ENCODE results near the gene SQOR.
"Not testable (repeated sequence)": the region's sequence is repeated elsewhere in the genome, so short reads cannot be mapped to it uniquely, and the experiment has no call there.

Gene SQOR

DNA sequence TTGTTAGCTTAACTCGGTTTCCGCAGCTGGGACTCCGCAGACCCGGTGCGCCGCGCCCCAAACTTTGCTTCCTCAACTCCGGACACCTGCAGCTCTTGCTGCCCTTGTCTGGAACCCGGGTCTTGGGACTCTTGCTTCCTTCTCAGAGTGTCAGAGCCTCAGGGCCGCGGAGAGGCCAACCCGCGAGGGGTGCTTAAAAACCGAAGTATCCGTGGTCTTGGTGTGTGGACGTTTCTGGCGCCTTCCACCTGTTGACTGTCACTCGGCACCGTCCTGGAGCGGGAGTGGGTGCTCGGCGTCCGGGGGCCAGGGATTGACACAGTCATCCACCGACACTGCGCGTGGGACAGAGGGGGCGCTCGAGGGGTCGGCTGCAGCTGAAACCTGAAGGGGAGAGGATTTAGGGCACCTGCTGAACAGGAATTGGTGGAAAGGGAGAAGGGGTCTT is 386 bp downstream of the SQOR start:
- peak; percentile 60 to 61 for DNase-seq

DNA sequence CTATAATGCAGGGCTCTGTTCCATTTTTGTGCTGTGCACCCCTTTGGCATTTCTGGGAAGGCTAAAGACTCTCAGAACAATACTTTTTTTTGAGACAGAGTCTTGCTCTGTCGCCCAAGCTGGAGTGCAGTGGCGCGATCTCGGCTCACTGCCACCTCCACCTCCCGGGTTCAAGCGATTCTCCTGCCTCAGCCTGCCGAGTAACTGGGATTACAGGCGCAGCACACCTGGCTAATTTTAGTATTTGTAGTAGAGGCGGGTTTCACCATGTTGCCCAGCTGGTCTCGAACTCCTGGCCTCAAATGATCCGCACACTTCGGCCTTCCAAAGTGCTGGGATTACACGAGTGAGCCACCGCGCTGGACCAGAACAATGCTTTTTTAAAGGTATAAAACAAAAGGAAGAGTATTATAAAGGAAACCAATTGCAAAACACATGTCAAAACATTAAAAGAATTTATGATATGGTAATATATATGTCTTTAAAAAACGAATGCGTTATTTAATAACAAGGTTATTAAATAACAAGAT is 999 bp downstream of the SQOR start:
- DNase-seq: no peak

DNA sequence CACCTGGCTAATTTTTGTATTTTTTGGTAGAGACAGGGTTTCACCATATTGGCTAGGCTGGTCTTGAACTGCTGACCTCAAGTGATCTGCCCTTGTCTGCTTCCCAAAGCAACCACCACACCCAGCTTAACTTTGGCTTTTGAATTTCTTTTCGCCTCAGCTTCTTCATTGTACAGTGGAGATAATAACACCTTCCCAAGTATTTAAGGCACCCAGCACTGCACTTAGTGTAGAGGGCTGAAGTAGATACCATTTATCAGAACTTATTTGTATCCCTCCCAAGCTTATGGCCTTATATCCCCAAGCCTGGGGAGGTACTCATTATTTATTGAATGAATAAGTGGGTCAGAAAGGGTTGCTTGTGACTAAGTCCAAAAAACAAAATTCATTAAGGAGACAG is 2.3 kb downstream of the SQOR start:
- DNase-seq: no peak

DNA sequence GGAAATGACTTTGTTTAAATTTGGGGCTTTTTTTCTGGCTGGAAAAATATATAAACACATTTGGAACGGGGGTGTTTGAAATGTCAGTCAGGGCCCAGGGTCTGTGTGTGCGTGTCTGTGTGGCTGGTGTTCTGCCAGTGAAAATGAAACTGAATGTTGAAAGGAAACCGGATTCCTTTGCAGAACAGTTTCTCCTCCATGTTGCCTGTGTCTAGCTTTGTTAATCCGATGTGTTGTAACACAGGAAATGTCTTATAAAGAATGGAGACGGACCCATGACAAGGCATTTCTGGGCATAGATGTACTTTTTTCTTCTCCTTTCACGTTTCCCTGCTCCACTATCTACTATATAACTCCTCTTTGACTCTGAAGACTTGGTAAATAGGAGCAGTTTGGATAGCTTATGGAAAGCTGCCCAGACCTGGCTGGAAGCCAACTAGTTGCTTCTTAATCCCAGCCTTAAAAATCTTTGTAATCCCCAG is 2.8 kb downstream of the SQOR start:
- DNase-seq: peak; percentile 31 to 59

DNA sequence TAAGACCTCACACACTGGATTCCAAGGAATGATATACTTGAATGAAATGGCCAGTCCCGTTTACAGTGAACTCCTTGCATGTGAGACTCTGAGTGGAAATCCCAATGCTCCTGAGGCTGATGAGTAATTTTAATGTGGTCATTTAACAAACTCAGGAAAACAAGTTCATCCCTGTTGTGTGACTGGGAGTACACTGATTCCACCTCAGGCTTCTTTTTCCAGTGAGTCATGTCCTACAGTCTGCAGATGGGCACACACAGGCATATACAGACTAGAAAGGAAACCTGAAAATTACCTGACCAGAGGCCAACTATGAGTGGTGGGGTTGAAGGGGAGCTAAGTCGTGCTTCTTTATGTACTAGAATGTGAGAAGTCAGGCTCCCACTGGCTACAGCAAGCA is 5.8 kb downstream of the SQOR start:
- no peak for DNase-seq

DNA sequence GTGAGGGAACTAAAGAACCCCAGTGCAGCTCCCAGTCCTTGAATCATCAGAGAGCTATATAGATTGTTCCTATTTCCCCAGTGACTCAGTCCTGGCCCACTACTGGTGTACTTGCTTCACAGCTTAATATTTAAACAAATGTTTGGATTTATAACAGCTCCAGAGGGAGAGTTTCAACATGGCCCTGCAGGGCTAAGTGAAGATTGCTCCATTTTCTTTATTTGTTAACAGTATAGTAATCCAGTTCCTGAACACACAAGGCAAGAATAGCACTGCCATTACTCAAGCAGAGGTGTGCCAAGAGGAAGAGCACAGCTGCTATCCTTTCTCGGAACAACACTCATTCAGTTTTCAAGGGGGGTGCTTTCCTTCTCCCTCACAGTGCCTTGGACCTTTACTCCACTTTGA is 6.5 kb downstream of the SQOR start:
- no peak for DNase-seq

DNA sequence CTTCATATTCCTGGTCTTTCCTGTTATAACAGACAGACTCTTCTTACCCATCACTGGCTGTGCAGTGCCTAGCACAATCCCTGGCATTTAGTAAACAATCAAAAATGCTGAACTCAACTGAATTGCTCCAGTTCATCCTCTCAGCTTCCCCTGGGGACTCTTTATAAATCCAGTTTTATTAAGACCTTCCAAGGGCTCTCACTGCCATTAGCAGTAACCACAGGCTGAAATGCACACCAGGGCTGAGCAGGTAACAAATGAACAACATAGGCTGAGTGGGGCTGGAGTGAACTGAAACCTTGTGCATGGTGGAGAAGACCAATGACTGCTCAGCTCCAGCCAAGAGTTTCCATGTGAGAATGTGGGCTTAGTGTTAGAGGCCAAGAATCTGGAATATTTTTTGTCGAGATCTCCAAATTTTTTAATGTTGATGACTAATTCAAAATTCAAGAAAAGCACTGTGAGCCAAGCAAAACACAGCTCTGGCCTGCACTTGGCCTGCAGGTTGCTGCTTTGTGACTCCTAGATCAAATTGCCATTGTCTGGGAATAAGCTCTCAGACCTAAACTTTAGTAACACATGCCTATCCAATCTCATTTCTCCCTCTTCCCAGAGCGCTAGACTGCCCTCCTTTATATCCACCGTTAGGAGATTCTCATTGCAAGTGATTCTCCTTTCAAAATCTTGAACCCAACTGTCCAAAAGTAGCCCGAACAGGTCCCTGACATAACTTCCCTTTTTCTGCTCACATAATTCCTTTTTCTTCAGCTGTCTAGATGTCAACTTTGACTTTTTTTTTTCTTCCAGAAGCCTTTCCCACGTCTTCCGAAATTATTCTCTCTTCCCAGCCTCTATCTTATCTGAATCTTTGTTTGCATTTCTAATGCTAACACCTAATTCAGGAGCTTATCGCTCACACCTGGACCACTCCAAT is 7.4 kb downstream of the SQOR start:
- DNase-seq: no peak

DNA sequence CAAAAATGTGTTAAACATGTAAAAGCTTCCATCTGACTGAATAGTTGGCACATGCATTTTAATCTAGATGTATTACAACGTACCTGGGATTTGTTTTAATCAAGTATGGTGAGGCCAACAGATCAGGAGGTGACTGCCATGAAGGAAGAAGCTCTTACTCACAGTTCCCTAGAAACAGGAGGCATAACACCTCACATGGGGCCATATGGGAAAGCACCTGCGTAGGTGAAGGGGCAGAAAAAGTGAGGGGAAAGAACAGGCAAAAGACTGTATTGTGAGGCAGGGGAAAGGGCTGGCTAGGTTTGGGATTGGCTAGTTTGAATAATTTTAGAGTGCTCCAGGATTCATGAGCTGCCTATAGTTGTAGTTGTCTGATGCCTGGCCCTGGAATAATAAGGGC is 9.6 kb downstream of the SQOR start:
- DNase-seq: no peak

DNA sequence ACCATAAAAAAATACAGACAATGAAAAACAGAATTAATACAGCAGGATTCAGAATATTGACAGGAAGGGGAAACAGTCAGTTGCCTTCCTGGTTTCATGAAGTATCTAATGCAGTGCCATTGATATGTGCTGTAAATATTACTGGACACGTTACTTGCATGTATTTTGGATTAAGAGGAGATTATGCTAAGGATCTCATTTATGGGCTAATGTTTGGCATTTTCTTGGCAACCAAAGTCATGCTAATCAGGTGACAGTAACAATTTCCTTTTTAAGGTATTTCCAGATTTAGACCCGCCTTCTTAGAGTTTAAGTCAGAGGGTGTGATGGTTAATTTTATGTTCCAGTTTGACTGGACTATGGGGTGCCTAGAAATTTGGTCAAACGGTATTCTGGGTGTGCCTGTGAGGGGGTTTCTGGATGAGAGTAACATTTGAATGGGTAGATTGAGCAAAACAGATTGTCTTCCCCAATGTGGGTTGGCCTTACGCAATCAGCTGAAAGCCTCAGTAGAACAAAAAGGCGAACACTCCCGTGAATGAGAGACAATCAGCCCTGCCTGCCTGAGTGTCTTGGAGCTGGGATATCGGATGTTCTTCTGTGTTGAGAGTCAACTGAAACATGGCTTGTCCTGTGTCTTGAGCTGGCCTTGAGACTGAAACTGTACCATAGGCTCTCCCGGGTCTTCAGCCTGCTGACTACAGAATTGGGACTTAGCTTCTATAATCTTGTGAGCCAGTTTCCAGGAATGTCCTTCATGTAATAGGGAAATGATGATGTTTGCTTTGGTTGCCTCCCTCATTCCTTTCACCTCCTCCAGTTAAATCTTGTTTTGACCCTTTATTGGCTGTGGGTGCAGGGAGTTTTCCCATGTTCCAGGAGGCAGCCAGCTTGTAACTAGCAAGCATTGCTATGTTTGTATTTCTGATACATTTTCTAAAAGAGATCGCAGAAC is 10.5 kb downstream of the SQOR start:
- DNase-seq: no peak

DNA sequence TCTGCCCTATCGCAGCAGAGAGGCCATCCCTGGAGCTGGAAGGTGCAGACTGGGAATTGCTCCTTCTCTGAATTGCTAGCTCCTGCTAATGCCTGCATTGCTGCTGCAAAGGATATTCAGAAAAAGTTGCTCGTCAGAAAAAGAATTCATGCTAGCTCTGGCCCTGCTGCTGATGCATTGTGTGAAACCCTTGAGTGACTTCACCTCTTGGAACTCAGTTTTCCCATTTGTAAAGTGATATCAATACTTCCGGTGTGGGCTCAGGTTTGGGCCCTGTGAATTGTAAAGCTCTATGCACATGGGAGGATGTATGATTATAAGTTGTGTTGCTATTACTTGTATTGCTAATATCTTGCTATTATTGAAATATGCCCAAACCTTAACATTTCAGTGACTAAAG is 11.4 kb downstream of the SQOR start:
- no peak for DNase-seq

DNA sequence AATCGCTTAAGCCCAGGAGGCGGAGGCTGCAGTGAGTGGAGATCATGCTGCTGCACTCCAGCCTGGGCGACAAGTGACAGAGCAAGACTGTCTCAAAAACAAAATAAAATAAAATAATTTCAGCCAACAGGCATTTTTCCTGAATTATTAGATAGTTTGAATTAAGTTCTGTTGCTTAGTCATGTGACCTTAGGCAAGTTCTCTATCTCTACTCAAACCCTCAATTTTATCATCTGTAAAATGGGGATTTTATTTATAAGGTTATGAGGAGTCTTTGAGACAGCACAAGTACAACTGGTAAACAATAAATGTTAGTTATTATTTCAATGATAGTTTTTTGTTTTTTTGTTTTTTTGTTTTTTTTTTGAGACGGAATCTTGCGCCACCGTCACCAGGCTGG is 13.0 kb downstream of the SQOR start:
- no peak for DNase-seq

DNA sequence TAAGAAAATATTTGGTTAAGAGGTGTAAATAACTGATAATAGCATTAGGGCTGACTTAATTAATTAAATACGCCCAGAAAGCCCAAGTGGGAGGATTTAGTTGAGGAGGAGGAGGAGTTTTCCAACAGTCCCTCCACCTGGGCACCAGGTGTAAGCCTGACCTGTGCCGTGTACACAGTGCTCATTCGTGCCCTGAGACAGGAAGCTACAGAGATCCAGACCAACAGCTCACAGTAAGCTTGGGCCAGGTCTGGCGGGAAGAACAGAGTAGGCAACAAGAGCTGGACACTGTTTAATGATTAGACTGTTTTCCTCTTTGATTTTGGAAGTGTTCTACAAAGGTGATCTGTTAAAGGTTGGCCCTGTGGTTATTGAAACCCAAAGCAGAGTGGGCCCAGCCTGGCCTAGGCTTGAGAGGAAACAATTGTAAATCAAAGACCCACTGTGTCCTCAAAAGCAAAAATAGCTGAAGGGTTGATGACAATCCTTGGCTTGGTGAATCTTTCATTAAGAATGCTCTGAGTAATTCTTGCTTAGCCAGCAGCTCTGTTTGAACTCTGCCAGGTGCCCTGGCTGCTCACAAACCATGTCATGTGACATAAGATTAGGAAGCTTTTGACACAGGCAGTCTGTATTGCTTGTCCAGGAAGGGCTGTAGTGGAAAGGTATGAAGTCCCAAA is 13.8 kb downstream of the SQOR start:
- no peak for DNase-seq

DNA sequence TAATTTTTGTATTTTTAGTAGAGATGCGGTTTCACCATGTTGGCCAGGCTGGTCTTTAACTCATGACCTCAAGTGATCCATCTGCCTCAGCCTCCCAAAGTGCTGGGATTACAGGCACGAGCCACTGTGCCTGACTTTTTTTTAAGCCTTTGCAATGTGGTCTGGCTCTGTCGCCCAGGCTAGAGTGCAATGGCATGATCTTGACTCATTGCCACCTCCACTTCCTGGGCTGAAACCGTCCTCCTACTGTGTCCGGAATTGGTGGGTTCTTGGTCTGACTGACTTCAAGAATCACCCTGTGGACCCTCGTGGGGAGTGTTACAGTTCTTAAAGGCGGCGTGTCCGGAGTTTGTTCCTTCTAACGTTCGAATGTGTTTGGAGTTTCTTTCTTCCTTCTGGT is 15.2 kb downstream of the SQOR start:
- DNase-seq: not testable (repeated sequence)

DNA sequence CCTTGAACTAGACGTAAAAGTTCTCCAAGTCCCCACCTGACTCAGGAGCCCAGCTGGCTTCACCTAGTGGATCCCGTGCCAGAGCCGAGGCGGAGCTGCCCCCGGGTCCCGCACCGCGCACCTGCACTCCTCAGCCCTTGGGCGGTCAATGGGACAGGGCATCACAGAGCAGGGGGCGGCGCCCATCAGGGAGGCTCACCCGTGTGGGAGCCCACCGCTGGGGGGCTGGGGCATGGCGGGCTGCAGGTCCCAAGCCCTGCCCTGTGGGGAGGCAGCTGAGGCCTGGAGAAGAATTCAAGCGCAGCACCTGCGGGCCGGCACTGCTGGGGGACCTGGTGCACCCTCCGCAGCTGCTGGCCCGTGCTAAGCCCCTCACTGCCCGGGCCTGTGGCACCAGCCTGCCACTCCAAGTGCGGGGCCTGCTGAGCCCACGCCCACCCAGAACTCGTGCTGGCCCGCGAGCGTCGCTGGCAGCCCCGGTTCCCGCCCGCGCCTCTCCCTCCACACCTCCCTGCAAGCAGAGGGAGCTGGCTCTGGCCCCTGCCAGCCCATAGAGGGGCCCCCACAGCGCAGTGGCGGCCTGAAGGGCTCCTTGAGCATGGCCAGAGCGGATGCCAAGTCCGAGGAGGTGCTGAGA is 16.2 kb downstream of the SQOR start:
- DNase-seq: no peak

DNA sequence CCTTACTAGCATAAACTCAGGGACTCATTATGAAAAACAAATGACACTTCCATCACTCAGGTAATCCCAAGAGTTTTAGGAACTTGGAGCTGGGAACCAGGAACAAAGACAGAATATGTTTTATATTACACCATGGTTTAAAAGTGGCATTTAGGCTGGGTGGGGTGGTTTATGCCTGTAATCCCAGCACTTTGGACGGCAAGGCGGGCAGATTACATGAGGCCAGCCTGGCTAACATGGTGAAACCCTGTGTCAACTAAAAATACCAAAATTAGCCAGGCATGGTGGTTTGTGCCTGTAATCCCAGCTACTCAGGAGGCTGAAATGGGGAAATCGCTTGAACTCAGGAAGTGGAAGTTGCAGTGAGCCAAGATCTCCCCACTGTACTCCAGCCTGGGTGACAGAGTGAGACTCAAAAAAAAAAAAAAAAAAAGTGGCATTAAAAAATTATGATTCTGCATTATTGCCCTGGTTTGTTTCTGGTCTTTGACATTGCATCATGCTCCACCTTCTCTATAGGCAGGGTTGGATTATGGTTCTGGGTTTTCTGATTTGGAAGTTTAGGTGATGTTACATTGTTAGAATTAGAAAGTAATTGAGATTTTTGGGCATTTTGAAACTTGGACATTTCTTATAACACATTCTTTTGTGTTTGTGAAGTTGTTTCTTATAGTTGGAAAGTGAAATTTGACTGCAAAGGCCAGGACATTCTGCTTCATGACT is 19.0 kb downstream of the SQOR start:
- DNase-seq: no peak

DNA sequence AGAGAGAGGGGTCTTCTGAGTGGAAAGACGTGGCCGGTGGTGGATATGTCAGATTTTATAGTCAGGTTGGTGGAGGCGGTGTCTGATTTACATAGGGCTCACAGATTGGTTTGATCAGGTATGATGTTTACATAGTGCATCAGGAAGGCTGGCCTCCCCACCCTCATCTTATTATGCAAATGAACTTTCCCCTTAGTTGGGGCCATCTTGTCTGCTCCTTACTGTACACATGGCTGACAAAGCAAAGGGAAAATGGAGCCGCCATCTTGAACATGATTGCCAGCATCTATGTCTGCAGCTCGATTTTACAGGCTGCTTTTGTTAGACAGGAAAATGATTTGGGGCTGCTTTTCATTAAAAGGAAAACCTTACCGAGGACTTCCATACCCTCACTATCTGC is 19.9 kb downstream of the SQOR start:
- no peak for DNase-seq

DNA sequence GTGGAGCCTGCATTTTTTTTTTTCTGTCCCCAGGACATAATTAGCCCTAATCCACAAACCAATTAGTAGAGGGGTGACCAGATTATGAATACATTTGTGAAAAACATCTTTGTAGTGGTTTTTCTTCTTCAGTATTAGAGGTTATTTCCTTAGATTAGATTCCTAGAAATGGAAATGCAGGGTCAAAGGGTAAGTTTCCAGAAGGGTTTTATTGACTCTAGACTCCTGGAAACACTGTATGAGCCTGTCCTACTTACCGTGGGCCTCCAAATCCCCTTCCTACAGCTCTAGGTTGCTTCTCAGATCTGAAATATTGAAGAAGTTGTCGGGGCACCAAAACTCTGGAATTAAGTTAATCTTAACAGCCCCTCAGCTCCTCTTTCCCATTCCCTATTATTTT is 22.4 kb downstream of the SQOR start:
- no peak for DNase-seq

DNA sequence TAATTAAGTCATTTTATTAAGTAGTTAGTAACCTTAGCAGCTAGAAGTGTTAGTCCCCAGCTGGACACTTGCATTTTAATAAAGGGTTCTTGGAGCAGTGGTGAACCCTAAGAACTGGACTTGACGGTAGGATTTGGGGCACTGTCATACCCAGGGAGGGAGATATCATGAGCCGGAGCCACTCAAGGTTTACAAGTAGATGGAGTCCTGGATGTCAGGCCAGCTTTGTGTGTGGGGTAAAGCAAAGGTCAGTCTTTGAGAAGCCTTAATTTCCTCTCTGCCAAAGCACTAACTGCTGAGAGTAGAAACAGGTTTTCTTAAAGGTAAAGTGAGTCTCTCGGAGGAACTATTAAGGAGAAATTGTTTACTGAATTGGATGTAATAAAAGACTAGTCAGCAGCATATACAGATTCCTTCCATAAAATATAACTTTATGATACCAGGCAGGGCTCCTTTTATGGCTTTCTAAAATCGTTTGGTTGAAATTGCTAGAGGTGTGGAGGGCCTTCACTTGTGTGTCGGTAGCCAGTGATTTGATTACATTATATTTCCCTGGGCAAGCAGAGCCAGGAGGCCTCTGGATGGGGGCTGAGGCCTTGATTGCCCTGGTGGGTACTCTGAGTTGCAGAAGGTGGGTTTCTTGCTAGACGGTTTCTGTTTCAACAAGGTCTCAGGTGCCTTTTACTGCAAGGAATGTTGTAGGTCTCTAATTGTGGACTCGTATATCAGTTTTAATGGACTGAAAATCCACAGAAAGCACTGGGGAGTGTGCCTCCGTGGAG is 23.1 kb downstream of the SQOR start:
- DNase-seq: no peak

DNA sequence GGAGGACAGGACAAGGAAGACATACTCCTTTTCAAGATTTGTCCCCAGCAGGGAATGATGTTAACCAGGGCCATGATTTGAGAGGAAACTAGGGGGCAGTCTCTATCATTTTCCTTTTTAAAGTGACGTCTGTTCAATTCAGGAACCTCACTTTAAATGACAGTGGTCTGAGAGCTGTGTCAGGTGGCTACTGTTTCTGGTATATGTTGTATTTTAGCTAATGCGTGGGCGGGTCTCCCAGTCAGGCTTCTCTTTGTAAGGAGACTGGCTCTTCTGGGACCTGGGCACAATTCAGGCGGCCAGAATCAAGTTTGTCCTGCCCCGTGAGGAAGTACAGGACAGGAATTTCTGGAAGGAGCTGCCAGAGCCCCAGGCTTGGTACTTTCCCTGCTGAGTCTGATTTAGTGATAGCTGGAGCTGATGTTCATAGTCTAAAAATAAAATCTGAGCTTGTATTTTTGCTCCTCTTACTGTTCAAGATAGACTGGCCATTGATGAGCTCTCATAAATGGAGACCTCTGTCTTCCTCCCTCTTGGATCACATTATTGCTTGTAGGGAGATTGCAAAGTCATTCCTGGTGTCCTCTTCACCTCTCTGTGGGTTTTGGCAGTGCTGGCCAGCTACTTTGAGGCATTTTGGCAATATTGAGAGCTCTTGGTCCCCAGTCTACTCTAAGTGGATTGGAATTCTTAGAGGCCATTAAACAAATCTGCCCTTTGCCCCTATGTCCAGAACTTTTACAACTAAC is 25.6 kb downstream of the SQOR start:
- DNase-seq: no peak

DNA sequence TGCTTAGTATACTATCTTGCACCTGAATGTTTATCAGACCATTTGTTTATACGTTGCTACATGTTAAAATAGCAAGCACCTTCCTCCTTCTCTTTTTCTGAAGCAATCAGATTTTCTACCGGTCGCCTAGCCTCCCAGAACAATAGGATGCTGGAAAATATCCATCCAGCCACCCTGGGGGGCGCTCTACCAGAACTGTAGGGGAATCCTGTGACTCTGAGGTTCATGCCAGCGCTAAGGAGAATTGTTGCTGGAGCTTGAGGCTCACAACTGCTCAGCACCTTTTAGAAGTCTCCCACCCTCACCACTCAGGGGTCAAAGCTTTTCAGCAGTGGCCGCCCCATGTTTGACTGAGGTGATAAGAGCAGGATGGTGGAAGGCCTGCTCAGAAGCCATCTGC is 27.5 kb downstream of the SQOR start:
- DNase-seq: no peak

All from stimulated activated CD4-positive, alpha-beta T cell treated with anti-CD3 and anti-CD28 coated beads, Interleukin-4, amount 100 ng/mL, for 4 hours (primary cell).